Prostate gland (tissue), 2 donors: ENCODE data around the gene ANKRD34B. TPM values are rescaled to one million over a fixed set of nuclear protein-coding genes. Genes with fewer than 3 reads are reported as not detected.

Experiments
- DNase-seq: peaks from one replicate; pipeline ENCODE4 v3.0.0-alpha.2; 2019; ENCODE audit warnings: low spot score
- H3K27ac ChIP-seq, 2 donors: fragments of 200-600 bp; sonication (generic); 2 replicates each; pipeline ENCODE4 v1.5.1; 2017 to 2019
- H3K27me3 ChIP-seq: fragments of 200-600 bp; sonication (generic); replicated peaks from 2 replicates; pipeline ENCODE4 v1.5.1; 2019; ENCODE audit not compliant: insufficient read depth
- H3K36me3 ChIP-seq, 2 donors: fragments of 200-600 bp; sonication (generic); 1 replicate in 1 of 2; 2 replicates in 1 of 2; pipeline versions ENCODE4 v1.5.1 to v1.8.1; 2017 to 2019
- H3K4me1 ChIP-seq: fragments of 200-600 bp; sonication (generic); replicated peaks from 2 replicates; pipeline ENCODE4 v1.5.1; 2019
- H3K4me3 ChIP-seq, 2 donors: fragments of 200-600 bp; sonication (generic); 2 replicates each; pipeline ENCODE4 v1.5.1; 2017 to 2019
- H3K9me3 ChIP-seq: fragments of 200-600 bp; sonication (generic); 2 replicates; pipeline ENCODE4 v1.5.1; 2017
- CTCF ChIP-seq, 4 experiments: fragments of 200-600 bp in 2 of 4; fragments of 450-650 bp in 2 of 4; sonication (generic) in 2 of 4; IDR thresholded peaks; 1 replicate in 3 of 4; 2 replicates in 1 of 4; pipeline ENCODE4 v1.5.1; 2016 to 2019; ENCODE audit warnings: antibody characterized with exemption in 4 of 4, mild to moderate bottlenecking in 2 of 4, moderate library complexity in 2 of 4
- POLR2A ChIP-seq: fragments of 450-650 bp; IDR thresholded peaks from one replicate; pipeline ENCODE4 v1.6.1; 2016; ENCODE audit warnings: antibody characterized with exemption, mild to moderate bottlenecking
- POLR2AphosphoS5 ChIP-seq: sonication (generic); formaldehyde crosslinking; IDR thresholded peaks from one replicate; pipeline ENCODE4 v1.6.1; 2017; ENCODE audit warnings: antibody characterized with exemption
- WGBS: methylation state at CpG from one replicate; pipeline ENCODE4 v1.1.5; 2018; 5-methylcytosine and 5-hydroxymethylcytosine counted together
- intact Hi-C: fragments of 100-400 bp; cut with DNase I; formaldehyde crosslinking; loops from one replicate; pipeline ENCODE4 v1.14.2; 2022
- total RNA-seq, 2 donors: library from RNA; depleted of rRNA; stranded (reverse); fragments of >200 nt; gene quantifications; one replicate each; pipeline ENCODE4 v1.1.0, GENCODE V29; 2016

ANKRD34B gene
- total RNA-seq, 2 donors from 2014 or later = 0.18 TPM; not detected in 1

GRCh38 chr5:80597500-80597899, 27.4 kb upstream of the ANKRD34B start:
- no peak overlapping the region for H3K4me3 ChIP-seq
- no peak for DNase-seq
- TF ChIP-seq POLR2AphosphoS5 (no peak), POLR2A (no peak), CTCF (IDR thresholded peaks at IDR 0.05) (no peak)
- intact Hi-C loops = no loop called here
- no peaks in the 10 kb centered on the region for H3K4me1 ChIP-seq
- WGBS = 71% methylated on average over 6 of the region's 7 CpGs
- no peaks in the 10 kb centered on the region for H3K36me3 ChIP-seq
- no peak overlapping the region for H3K27ac ChIP-seq
- no peaks in the 10 kb centered on the region for H3K27me3 ChIP-seq
- no peaks in the 10 kb centered on the region for H3K9me3 ChIP-seq

GRCh38 chr5:80594810-80595209, 24.7 kb upstream of the ANKRD34B start:
- TF ChIP-seq POLR2A (no peak), POLR2AphosphoS5 (no peak), CTCF (IDR thresholded peaks at IDR 0.05) (no peak)
- intact Hi-C loops = no loop called here
- H3K9me3 ChIP-seq = no peaks in the 10 kb centered on the region
- no peaks in the 10 kb centered on the region for H3K4me1 ChIP-seq
- no peak overlapping the region for H3K4me3 ChIP-seq
- DNase-seq = no peak
- H3K27me3 ChIP-seq = no peaks in the 10 kb centered on the region
- 92% methylated on average over 2 of the region's 2 CpGs for WGBS
- no peaks in the 10 kb centered on the region for H3K36me3 ChIP-seq
- no peak overlapping the region for H3K27ac ChIP-seq

GRCh38 chr5:80592761-80593160, 22.7 kb upstream of the ANKRD34B start:
- no peaks in the 10 kb centered on the region for H3K27me3 ChIP-seq
- no peak overlapping the region for H3K4me3 ChIP-seq
- TF ChIP-seq POLR2A = no peak
- TF ChIP-seq CTCF (IDR thresholded peaks at IDR 0.05) = no peak
- TF ChIP-seq POLR2AphosphoS5 = no peak
- no peak for DNase-seq
- H3K27ac ChIP-seq = no peak overlapping the region
- intact Hi-C loops = no loop called here
- no peaks in the 10 kb centered on the region for H3K36me3 ChIP-seq
- H3K4me1 ChIP-seq = no peaks in the 10 kb centered on the region
- no peaks in the 10 kb centered on the region for H3K9me3 ChIP-seq
- WGBS = 86% methylated on average over 2 of the region's 2 CpGs

GRCh38 chr5:80592105-80592504, 22.0 kb upstream of the ANKRD34B start:
- no peak overlapping the region for H3K27ac ChIP-seq
- H3K36me3 ChIP-seq = no peaks in the 10 kb centered on the region
- intact Hi-C loops = no loop called here
- DNase-seq = no peak
- H3K27me3 ChIP-seq = no peaks in the 10 kb centered on the region
- TF ChIP-seq POLR2AphosphoS5 (no peak), CTCF (IDR thresholded peaks at IDR 0.05) (no peak), POLR2A (no peak)
- whole genome bisulfite sequencing = 24% methylated on average over 1 of the region's 1 CpG
- no peaks in the 10 kb centered on the region for H3K4me1 ChIP-seq
- no peak overlapping the region for H3K4me3 ChIP-seq
- no peaks in the 10 kb centered on the region for H3K9me3 ChIP-seq

GRCh38 chr5:80591352-80591751, 21.3 kb upstream of the ANKRD34B start:
- DNase-seq = no peak
- Histone ChIP-seq H3K9me3 (no peaks in the 10 kb centered on the region), H3K27me3 (no peaks in the 10 kb centered on the region), H3K36me3 (no peaks in the 10 kb centered on the region), H3K4me1 (no peaks in the 10 kb centered on the region), H3K27ac (no peak overlapping the region), H3K4me3 (no peak overlapping the region)
- no peak for TF ChIP-seq CTCF (IDR thresholded peaks at IDR 0.05)
- TF ChIP-seq POLR2A = no peak
- no peak for TF ChIP-seq POLR2AphosphoS5
- 65% methylated on average over 3 of the region's 3 CpGs for WGBS
- intact Hi-C loops = no loop called here
